ENCODE measurements around the gene PPP6C.

PPP6C gene

DNA sequence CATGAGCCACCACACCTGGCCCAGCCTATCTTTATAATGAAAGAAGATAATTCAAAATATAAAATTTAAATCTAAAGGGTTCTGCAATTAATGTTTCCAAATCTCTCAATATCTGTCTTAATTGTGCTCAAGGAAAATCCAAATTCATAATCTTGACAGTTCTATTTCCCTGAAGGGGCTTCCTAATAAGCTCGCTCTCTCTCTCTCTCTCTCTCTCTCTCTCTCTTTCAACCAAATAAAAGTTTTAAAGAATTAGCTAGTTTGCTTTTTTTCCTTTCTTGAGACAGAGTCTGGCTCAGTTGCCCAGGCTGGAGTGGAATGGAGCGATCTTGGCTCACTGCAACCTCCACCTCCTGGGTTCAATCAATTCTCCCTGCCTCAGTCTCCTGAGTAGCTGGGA is 33.1 kb downstream of the PPP6C start:
- no peak overlapping the region for H3K4me3 ChIP-seq (ENCODE audit: low read depth, low read length)
- no peak for DNase-seq (ENCODE audit: low read depth)
- TF ChIP-seq, protein P1, sequence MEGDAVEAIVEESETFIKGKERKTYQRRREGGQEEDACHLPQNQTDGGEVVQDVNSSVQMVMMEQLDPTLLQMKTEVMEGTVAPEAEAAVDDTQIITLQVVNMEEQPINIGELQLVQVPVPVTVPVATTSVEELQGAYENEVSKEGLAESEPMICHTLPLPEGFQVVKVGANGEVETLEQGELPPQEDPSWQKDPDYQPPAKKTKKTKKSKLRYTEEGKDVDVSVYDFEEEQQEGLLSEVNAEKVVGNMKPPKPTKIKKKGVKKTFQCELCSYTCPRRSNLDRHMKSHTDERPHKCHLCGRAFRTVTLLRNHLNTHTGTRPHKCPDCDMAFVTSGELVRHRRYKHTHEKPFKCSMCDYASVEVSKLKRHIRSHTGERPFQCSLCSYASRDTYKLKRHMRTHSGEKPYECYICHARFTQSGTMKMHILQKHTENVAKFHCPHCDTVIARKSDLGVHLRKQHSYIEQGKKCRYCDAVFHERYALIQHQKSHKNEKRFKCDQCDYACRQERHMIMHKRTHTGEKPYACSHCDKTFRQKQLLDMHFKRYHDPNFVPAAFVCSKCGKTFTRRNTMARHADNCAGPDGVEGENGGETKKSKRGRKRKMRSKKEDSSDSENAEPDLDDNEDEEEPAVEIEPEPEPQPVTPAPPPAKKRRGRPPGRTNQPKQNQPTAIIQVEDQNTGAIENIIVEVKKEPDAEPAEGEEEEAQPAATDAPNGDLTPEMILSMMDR (IDR thresholded peaks at IDR 0.05; ENCODE audit: insufficient read depth, low read depth, low read length, missing control alignments), result no peak

DNA sequence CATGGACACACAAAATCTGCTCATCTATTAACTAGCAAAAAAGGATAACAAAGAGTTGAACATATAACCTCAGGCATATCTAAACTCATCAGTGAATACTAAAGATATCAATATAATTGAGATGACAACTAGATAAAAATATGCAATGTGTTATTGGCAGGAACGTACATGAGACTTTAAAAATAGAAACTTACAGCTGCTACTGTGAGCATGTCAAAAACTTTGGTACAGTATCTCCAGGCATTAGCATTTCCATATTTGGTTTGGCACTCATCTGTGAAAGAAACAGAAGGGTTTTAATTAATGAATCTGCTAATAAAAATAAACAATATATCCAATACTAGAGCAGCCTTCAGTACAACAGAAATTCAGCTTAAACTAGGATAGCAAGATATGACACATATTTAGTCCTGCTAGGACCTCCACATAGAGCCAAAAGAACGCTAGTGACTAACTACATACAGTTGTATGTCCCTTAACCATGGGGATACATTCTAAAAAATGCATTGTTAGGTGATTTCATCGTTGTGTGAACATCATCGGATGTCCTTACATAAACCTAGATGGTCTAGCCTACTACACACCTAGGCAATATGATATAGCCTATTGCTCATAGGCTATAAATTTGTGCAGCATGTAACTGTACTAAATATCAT is 35.8 kb downstream of the PPP6C start:
- TF ChIP-seq, protein P1 (IDR thresholded peaks at IDR 0.05; ENCODE audit: insufficient read depth, low read depth, low read length, missing control alignments), result no peak
- no peak for DNase-seq (ENCODE audit: low read depth)

DNA sequence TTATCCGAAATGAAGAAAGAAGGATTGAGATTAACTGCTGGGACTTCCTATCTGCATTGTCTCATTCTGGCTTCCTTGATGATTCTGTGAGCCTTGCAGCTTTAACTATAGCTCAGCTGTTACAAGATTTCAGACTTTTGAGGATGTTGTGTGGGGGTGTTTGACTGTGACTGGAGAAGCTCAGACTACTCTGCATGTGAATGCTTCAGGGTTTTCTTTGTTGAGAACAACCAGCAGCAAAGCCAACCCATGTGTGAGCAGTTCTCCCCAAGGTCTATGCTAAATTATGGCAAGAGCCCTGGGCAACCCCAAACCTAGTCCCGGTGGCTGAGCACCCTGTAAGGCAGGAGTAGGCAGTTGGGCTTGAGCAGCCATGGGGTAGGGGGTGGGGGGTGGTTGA is 37.9 kb downstream of the PPP6C start:
- no peak overlapping the region for H3K4me3 ChIP-seq (ENCODE audit: low read depth, low read length)
- TF ChIP-seq, protein P1 (IDR thresholded peaks at IDR 0.05; ENCODE audit: insufficient read depth, low read depth, low read length, missing control alignments), result no peak
- DNase-seq (ENCODE audit: low read depth), result no peak

More for the DNA sequence above, 35.8 kb downstream of the PPP6C start:
- H3K4me3 ChIP-seq (ENCODE audit: low read depth, low read length), result no peak overlapping the region

DNA sequence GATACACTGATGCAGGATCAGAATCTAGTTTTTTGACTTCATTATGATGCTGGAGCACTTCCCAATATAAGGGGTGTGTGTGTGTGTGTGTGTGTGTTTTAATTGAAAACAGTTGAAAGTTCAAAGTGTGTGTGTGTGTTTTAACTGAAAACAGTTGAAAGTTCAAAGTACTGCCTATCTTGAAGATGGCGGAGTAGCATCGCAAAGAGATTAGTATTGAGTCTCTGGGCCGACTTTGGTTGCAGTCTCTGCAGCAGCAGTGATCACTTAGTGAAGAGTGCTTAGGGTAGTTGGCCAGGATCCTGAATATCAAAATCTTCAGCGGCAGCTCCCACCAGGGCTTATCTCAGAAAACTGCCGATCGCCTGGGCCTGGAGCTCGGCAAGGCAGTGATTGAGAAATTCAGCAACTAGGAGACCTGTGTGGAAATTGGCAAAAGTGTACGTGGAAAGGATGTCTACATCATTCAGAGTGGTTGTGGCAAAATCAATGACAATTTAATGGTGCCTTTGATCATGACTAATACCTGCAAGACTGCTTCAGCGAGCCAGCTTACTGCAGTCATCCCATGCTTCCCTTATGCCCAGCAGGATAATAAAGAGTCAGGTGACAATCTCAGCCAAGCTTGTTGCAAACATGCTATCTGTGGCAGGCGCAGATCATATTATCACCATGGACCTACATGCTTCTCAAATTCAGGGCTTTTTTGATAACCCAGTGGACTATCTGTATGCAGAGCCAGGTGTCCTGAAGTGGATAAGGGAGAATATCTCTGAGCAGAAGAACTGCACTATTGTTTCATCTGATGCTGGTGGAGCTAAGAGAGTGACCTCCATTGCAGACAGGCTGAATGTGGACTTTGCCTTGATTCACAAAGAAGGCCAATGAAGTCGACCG is 39.0 kb downstream of the PPP6C start:
- DNase-seq (ENCODE audit: low read depth), result no peak
- no peak overlapping the region for H3K4me3 ChIP-seq (ENCODE audit: low read depth, low read length)
- TF ChIP-seq, protein P1 (IDR thresholded peaks at IDR 0.05; ENCODE audit: insufficient read depth, low read depth, low read length, missing control alignments), result no peak

DNA sequence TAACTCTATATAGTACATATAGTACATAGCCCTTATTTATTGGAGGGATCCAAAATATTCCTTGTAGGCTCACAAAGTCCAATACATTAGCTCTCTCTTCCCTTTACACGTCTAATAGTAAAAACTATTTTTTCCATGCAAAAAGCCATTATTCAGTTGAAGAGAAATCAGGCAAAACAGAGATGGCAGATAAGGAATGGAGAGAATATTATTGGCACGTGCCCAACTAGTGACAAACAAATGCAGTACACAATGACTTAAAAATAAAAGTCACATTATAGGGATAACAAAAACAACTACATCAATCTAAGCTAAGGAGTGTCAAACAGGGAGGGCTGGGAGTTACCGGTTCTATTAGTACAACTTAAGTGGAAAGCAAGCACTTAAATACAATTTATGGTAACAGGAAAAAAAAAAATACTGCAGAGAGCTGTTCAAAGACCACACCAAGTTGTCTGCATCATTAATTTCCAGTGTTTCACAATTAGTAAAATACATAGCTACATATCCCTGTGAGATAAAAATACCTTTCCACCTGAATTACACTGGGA is 42.1 kb downstream of the PPP6C start:
- TF ChIP-seq, protein P1 (IDR thresholded peaks at IDR 0.05; ENCODE audit: insufficient read depth, low read depth, low read length, missing control alignments), result no peak
- no peak overlapping the region for H3K4me3 ChIP-seq (ENCODE audit: low read depth, low read length)
- no peak for DNase-seq (ENCODE audit: low read depth)

DNA sequence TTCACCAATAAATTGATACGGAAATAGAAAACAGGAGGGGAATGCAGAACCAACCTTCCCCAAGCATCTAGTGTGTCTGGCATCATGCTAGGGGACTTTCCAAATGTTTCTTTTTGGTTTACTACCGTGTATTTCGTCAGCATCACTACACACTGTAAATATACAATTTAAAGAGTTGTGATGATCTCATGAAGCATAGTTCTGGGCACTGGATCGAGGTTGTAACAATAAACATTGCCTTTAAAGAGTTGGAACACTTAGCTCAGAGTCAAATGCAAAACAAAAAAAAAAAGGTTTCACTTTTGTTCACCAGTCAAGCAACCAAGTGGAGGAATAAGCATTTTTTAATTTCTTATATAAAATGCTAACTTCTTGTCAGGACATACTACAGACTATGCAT is 43.4 kb downstream of the PPP6C start:
- H3K4me3 ChIP-seq (ENCODE audit: low read depth, low read length), result no peak overlapping the region
- TF ChIP-seq, protein P1 (IDR thresholded peaks at IDR 0.05; ENCODE audit: insufficient read depth, low read depth, low read length, missing control alignments), result no peak
- DNase-seq (ENCODE audit: low read depth), result peak; percentile 32
